SU-DHL-6 (cell line): ENCODE data around the gene ANKRD33.

Source experiments
- EZH2phosphoT487 ChIP-seq: fragments of 200-600 bp; sonication (generic), shearing (Covaris generic); conservative IDR thresholded peaks from 2 replicates; pipeline ENCODE4 v1.6.1; 2018; ENCODE audit warnings: mild to moderate bottlenecking, antibody characterized with exemption, low read length, moderate library complexity, mixed read lengths
- TF ChIP-seq, protein P1 (sequence below): fragments of 200-600 bp; sonication (generic); IDR thresholded peaks from one replicate; pipeline ENCODE4 v1.5.1; 2017; ENCODE audit warnings: antibody characterized with exemption, mild to moderate bottlenecking, low read length, moderate library complexity; ENCODE audit not compliant: insufficient read depth, poor library complexity, severe bottlenecking

DNA sequence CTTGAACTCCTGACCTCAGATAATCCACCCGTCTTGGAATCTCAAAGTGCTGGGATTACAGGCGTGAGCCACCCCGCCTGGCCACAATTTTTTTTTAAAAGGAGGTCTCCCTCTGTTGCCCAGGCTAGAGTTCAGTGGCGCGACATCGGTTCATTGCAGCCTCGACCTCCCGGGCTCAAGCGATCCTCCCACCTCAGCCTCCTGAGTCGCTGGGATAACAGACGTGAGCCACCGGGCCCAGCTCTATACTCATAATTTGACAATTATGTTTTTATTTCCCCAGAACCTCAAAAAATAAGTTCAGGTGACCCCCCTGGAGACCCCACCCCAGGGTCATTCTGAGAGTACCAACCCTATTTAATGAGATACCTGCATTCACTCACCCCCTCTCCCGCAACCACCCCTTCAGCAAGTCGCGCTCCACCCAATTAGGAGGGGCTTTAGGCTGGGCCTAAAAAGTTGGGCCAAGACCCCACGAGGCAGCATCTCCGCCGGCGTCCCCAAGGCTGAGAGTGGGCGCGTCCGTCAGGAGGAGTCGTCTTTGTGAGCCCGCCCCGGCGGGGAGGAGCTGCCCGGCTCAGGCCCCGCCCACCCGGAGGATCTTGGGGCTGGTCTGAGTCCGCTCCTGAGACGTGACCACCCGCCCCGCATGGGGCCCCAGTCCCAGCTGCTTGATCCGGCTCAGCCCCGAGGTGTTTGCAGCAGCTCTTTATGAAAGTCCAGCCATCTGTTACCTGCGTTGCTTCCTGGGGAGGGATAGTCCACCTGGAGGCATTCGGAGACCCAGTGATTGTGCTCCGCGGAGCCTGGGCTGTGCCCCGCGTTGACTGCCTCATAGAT, at the start of gene ANKRD33:
- TF ChIP-seq, protein P1, sequence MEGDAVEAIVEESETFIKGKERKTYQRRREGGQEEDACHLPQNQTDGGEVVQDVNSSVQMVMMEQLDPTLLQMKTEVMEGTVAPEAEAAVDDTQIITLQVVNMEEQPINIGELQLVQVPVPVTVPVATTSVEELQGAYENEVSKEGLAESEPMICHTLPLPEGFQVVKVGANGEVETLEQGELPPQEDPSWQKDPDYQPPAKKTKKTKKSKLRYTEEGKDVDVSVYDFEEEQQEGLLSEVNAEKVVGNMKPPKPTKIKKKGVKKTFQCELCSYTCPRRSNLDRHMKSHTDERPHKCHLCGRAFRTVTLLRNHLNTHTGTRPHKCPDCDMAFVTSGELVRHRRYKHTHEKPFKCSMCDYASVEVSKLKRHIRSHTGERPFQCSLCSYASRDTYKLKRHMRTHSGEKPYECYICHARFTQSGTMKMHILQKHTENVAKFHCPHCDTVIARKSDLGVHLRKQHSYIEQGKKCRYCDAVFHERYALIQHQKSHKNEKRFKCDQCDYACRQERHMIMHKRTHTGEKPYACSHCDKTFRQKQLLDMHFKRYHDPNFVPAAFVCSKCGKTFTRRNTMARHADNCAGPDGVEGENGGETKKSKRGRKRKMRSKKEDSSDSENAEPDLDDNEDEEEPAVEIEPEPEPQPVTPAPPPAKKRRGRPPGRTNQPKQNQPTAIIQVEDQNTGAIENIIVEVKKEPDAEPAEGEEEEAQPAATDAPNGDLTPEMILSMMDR = no peak
- no peak for TF ChIP-seq EZH2phosphoT487
